AG04450 (cell line): ENCODE data around the gene SOX9. TPM values are rescaled to one million over a fixed set of nuclear protein-coding genes. Genes with fewer than 3 reads are reported as not detected.

ENCODE experiments used
- CTCF ChIA-PET: fragments of 300-600, 350-600 bp; formaldehyde crosslinking; extraction: SDS; loops from one replicate; lab custom pipeline; 2022; ENCODE audit warnings: antibody characterized with exemption, inconsistent platforms; lab: Charles Lee
- POLR2A ChIA-PET: fragments of 350-600 bp; formaldehyde crosslinking; extraction: SDS; loops from one replicate; lab custom pipeline; 2021; ENCODE audit warnings: antibody characterized with exemption, inconsistent platforms; lab: Yijun Ruan, JAX
- DNase-seq: peaks from one replicate; pipeline ENCODE4 v3.0.0-alpha.2; 2011; ENCODE audit warnings: low read depth, low spot score
- H3K27ac ChIP-seq: one replicate; pipeline ENCODE4 v1.5.1; 2012; ENCODE audit warnings: low read depth, low read length, control low read depth
- H3K27me3 ChIP-seq: one replicate; pipeline ENCODE4 v1.6.0; 2012; ENCODE audit warnings: low read length; ENCODE audit not compliant: control insufficient read depth, insufficient read depth
- H3K4me3 ChIP-seq: 2 replicates; pipeline ENCODE4 v1.5.1; 2011; ENCODE audit warnings: mild to moderate bottlenecking, low read depth, low read length, control low read depth
- H3K9me3 ChIP-seq: 2 replicates; pipeline ENCODE4 v1.5.1; 2012; ENCODE audit warnings: low read length; ENCODE audit not compliant: control insufficient read depth, insufficient read depth
- CTCF ChIP-seq: IDR thresholded peaks from 2 replicates; pipeline ENCODE4 v1.5.1; 2011; ENCODE audit warnings: low read depth, low read length, control low read depth, inconsistent platforms
- polyA plus RNA-seq: library from polyadenylated mRNA; depleted of rRNA; stranded (reverse); fragments of >200 nt; gene quantifications from 2 replicates; pipeline ENCODE4 v1.2.3, GENCODE V29; 2011

The SOX9 gene
- polyA plus RNA-seq, 1 experiment: 5.5 TPM

GRCh38 chr17:72163474-72163873 is 42.7 kb downstream of the SOX9 start:
- no peak for DNase-seq
- Histone ChIP-seq H3K9me3 (no peaks in the 10 kb centered on the region; the same call in 1 of the 2 replicates), H3K27ac (no peak overlapping the region), H3K27me3 (peaks cover 3% of the 10 kb centered on the region), H3K4me3 (no peak overlapping the region)
- POLR2A ChIA-PET: no interaction called here
- TF ChIP-seq CTCF: no peak
- CTCF ChIA-PET: interaction anchor here (0.6 kb wide), 2 partner anchors 38 to 126 kb away, joined by 4 read pairs; no protein-coding TSS in a partner anchor

DNA sequence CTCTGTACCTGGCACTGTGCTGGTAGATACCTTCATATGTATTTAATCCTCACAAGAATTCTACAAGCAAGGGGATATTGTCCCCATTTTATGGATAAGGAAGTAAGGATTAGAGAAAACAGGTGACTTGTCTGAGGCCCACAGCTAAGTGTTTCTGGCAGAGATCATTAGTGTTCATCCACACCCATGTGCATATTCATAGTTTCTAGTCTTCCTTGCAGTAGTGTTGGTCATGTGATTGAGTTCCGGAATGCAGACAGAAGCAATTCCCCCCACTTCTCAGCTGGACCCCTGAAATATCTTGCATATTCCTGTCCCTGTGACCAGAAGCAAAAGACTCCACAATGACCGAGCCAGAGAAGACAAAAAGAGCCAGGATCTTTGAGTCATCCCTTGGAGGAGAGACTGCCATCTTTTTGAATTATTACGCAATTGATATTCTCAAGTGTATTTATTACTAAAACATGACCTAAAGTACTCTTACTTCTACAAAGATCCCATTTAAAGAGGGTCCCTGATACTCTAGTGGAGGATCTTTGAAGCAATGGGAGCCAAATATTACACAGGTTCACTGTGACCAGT is 43.4 kb downstream of the SOX9 start:
- H3K27me3 ChIP-seq: peaks cover 3% of the 10 kb centered on the region
- no peak for DNase-seq
- no peak for TF ChIP-seq CTCF
- H3K4me3 ChIP-seq: no peak overlapping the region
- no peaks in the 10 kb centered on the region; the same call in 1 of the 2 replicates for H3K9me3 ChIP-seq
- CTCF ChIA-PET: no interaction called here
- no peak overlapping the region for H3K27ac ChIP-seq
- POLR2A ChIA-PET: no interaction called here

DNA sequence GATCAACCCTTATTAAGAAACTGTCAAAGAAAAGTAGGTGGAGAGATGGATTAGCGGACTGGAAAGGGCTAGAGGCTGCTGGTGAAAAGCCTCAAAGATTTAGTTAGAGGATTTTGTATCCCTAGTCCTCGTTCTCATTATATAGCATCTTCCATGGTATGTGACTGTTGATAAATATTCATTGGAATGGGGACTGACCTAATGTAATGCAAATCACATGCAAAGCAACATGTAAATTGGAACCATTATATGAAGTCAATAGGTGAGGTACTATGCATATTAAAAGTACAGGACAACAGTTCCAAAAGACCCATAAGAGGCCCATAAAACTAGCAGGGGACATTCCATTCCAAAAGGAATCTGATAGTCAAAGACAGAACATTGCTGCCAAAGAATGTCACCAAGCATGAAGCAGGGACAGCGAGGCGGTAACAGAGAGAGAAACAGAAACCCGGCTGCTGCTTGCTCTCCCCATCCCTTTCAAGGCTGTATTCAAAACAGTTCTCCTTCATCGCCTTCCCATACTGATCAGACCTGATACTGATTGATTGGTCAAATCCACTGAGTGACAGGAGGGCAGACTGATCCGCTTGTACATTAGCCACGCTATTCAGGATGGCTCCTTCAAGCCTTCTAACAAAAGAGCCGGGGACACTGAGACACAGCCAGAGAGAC is 44.5 kb downstream of the SOX9 start:
- Histone ChIP-seq H3K4me3 (no peak overlapping the region), H3K9me3 (no peaks in the 10 kb centered on the region; the same call in 1 of the 2 replicates), H3K27me3 (peaks cover 3% of the 10 kb centered on the region), H3K27ac (no peak overlapping the region)
- TF ChIP-seq CTCF: no peak
- CTCF ChIA-PET: no interaction called here
- POLR2A ChIA-PET: no interaction called here
- no peak for DNase-seq

DNA sequence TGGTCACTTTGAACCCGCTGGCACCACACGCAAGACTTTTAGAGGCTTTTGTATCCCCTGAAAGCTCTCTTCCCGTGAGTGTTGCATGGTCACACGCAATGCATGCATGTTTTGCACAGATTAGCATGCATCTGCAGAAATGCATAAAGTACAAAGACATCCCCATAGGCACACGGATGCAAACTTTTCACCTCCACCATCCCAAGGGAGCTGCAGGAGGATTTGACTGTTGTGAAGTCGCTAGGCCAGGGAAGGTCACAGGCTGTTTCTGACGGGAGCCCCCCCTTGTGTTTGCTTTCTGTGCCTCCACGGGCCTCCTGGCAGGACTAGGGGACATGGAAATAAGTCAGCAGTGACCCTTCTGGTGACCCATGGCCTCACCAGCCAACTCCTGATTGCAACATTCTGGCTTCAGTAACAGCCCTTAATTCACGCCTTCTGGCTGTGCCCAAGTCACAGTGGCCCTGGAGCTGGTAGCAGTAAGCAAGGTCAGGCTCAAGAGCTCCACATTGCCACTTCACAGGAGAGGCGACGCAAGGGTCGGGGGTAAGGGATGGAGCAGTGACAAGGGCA is 45.1 kb downstream of the SOX9 start:
- Histone ChIP-seq H3K27ac (no peak overlapping the region), H3K27me3 (peaks cover 3% of the 10 kb centered on the region), H3K4me3 (no peak overlapping the region), H3K9me3 (no peaks in the 10 kb centered on the region)
- no peak for DNase-seq
- TF ChIP-seq CTCF: no peak
- ChIA-PET POLR2A (no interaction called here), CTCF (no interaction called here)

DNA sequence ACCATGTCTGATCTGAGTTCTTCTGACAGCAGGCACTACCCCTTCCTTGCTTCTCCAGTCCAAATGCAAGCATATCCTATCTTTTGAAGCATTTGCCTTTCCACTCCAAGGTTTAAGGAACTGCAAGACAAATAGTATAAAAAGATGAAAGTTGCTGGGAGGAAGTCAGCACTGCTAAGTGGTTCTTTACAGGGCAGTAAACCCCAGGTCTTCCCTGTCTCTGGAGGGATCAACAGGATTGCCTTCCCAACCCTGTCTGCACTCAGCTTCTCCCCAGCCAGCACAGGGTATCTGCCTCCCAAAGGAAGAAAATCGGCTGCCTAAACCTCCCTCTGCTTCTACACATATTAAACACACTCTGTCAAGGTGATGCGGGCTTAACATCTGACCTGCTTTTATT is 46.8 kb downstream of the SOX9 start:
- ChIA-PET CTCF (no interaction called here), POLR2A (no interaction called here)
- no peak for DNase-seq
- no peak for TF ChIP-seq CTCF
- Histone ChIP-seq H3K27ac (no peak overlapping the region), H3K9me3 (no peaks in the 10 kb centered on the region), H3K4me3 (no peak overlapping the region), H3K27me3 (peaks cover 5% of the 10 kb centered on the region)
